GM19395 (cell line): ENCODE results near the gene ZFYVE28.

Source experiments
- ATAC-seq: cut with Tn5 transposase; IDR thresholded peaks from one replicate; pipeline ENCODE4 v1.9.1; 2021; ENCODE audit warnings: mild to moderate bottlenecking, moderate library complexity; ENCODE audit not compliant: unreplicated experiment

Gene ZFYVE28

GRCh38 chr4:2334826-2335728 is 83.4 kb downstream of the ZFYVE28 start:
- ATAC-seq, result no peak

GRCh38 chr4:2333916-2334644 is 84.4 kb downstream of the ZFYVE28 start:
- ATAC-seq, result no peak

GRCh38 chr4:2333356-2333841 is 85.0 kb downstream of the ZFYVE28 start:
- ATAC-seq, result no peak

- ATAC-seq, result no peak
Measured at GRCh38 chr4:2332976-2333319, 85.5 kb downstream of the ZFYVE28 start.

GRCh38 chr4:2332201-2332975 is 86.1 kb downstream of the ZFYVE28 start:
- no peak for ATAC-seq

- no peak for ATAC-seq
Measured at GRCh38 chr4:2331519-2332200, 86.8 kb downstream of the ZFYVE28 start.

- ATAC-seq, result no peak
Measured at GRCh38 chr4:2331043-2331420, 87.4 kb downstream of the ZFYVE28 start.

GRCh38 chr4:2330091-2331042 is 88.1 kb downstream of the ZFYVE28 start:
- ATAC-seq, result no peak

- ATAC-seq, result no peak
Measured at GRCh38 chr4:2327579-2327978, 90.9 kb downstream of the ZFYVE28 start.

- no peak for ATAC-seq
Measured at GRCh38 chr4:2324891-2325290, 93.6 kb downstream of the ZFYVE28 start.

- no peak for ATAC-seq
Measured at GRCh38 chr4:2322841-2323240, 95.6 kb downstream of the ZFYVE28 start.

- no peak for ATAC-seq
Measured at GRCh38 chr4:2322227-2322626, 96.2 kb downstream of the ZFYVE28 start.

GRCh38 chr4:2321279-2322196 is 96.9 kb downstream of the ZFYVE28 start:
- ATAC-seq, result no peak

- ATAC-seq, result no peak
Measured at GRCh38 chr4:2320746-2321145, 97.7 kb downstream of the ZFYVE28 start.

- no peak for ATAC-seq
Measured at GRCh38 chr4:2320152-2320551, 98.3 kb downstream of the ZFYVE28 start.

GRCh38 chr4:2318885-2319284 is 99.6 kb downstream of the ZFYVE28 start:
- ATAC-seq, result no peak

GRCh38 chr4:2318476-2318875 is 100.0 kb downstream of the ZFYVE28 start:
- ATAC-seq, result no peak

- no peak for ATAC-seq
Measured at GRCh38 chr4:2313366-2313765, 105.1 kb downstream of the ZFYVE28 start.
